ENCODE measurements around the gene APOBEC2.
A peak's percentile ranks its signal among the peaks of the same experiment; 100 is the strongest.

The APOBEC2 gene

DNA sequence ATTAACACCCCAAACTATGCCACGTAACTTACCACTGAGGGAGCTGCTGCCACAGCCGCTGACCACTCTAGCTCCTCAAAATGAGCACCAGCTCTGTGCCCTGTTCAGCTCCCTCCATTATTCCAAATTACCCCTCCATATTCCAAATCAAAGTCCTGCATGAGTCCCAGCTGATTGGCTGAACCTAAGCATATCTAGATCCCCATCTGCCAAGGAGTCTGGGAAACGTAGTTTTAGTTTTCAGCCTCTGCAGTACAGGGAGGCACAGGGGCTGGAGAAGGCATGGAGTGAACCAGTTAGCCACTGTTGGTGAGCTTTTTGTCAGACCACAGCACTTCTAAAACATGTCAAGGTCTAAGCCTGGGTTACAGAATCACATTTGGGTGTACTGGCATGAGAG, 29.9 kb upstream of the APOBEC2 start:
- peaks cover 5% of the 10 kb centered on the region for H3K4me1 ChIP-seq (ENCODE audit: control insufficient read depth, insufficient read depth, low read length)
- H3K9ac ChIP-seq (ENCODE audit: low read depth, low read length) = no peak overlapping the region
- no peaks in the 10 kb centered on the region for H3K27me3 ChIP-seq (ENCODE audit: control insufficient read depth, insufficient read depth, low read length)
- H3K36me3 ChIP-seq (ENCODE audit: control insufficient read depth, insufficient read depth, low read length) = no peaks in the 10 kb centered on the region
- no peak overlapping the region for H3K4me3 ChIP-seq (ENCODE audit: low read depth, low read length)
- no peaks in the 10 kb centered on the region for H3K9me3 ChIP-seq (ENCODE audit: control insufficient read depth, insufficient read depth, low read length)

GRCh38 chr6:41025966-41026530, 27.0 kb upstream of the APOBEC2 start:
- Histone ChIP-seq H3K4me3 (ENCODE audit: low read depth, low read length) (no peak overlapping the region), H3K36me3 (ENCODE audit: control insufficient read depth, insufficient read depth, low read length) (no peaks in the 10 kb centered on the region), H3K27me3 (ENCODE audit: control insufficient read depth, insufficient read depth, low read length) (no peaks in the 10 kb centered on the region), H3K9ac (ENCODE audit: low read depth, low read length) (no peak overlapping the region), H3K4me1 (ENCODE audit: control insufficient read depth, insufficient read depth, low read length) (peaks cover 11% of the 10 kb centered on the region), H3K9me3 (ENCODE audit: control insufficient read depth, insufficient read depth, low read length) (no peaks in the 10 kb centered on the region)

DNA sequence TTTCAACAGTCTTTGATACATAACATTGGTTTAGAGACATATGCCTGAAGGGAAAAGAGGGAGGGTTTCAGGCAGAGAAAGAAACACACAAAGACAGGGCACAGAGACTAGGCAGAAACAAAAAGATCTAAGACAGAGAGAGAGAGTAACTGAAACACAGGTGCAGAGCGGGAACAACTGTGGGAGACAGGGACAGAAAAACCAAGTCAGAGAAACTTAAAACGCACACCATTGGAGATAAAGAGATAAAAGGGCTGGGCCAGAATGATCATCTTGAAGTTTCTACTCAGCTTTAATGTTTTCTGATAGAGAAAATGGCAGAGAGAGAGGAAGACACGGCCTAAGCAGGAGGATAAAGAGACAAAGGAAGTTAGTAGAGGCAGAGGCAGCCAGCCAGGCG, 25.8 kb upstream of the APOBEC2 start:
- Histone ChIP-seq H3K36me3 (ENCODE audit: control insufficient read depth, insufficient read depth, low read length) (no peaks in the 10 kb centered on the region), H3K9ac (ENCODE audit: low read depth, low read length) (peak overlapping the region; percentile 56), H3K9me3 (ENCODE audit: control insufficient read depth, insufficient read depth, low read length) (no peaks in the 10 kb centered on the region), H3K27me3 (ENCODE audit: control insufficient read depth, insufficient read depth, low read length) (no peaks in the 10 kb centered on the region), H3K4me1 (ENCODE audit: control insufficient read depth, insufficient read depth, low read length) (peaks cover 11% of the 10 kb centered on the region), H3K4me3 (ENCODE audit: low read depth, low read length) (peak overlapping the region; percentile 60)

DNA sequence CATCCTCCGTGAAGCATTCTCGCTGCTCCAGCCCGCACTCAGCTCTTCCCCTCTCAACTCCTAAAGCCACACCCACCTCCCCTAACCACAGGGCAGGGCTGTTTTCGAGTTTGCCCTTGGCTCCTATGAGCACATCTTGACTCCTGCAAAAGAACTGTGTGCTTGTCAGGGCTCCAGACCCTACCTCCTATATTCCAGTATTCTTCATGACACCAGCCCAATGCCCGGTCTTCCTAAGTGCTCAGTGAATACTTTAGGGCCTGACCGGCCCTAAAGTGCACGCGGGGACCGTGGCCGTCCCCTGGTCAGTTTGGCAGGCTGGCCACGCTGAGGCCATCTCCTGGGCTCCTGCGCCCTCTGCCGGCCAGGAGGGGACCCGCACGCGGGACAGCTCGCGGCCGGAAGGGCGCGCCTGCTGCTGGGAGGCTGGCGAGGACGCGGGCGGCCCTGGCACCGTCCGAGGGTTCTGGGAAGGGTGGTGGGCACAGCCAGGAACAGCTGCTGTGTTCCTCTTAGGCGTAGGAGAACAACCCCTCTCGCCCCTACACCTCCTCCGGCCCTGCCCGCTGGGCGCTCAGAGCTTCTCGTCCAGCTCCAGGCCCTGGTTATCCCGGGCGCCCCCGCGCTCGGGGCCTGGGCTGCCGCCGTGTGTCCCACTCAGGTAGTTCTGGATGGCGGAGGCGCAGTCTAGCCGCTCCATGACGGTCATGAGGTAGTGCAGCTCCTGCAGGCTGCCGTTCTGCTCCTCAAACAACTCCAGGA, 25.0 kb upstream of the APOBEC2 start:
- Histone ChIP-seq H3K36me3 (ENCODE audit: control insufficient read depth, insufficient read depth, low read length) (no peaks in the 10 kb centered on the region), H3K27me3 (ENCODE audit: control insufficient read depth, insufficient read depth, low read length) (no peaks in the 10 kb centered on the region), H3K9me3 (ENCODE audit: control insufficient read depth, insufficient read depth, low read length) (no peaks in the 10 kb centered on the region), H3K4me3 (ENCODE audit: low read depth, low read length) (peak overlapping the region; percentile 60), H3K4me1 (ENCODE audit: control insufficient read depth, insufficient read depth, low read length) (peaks cover 11% of the 10 kb centered on the region), H3K9ac (ENCODE audit: low read depth, low read length) (peak overlapping the region; percentile 37)

DNA sequence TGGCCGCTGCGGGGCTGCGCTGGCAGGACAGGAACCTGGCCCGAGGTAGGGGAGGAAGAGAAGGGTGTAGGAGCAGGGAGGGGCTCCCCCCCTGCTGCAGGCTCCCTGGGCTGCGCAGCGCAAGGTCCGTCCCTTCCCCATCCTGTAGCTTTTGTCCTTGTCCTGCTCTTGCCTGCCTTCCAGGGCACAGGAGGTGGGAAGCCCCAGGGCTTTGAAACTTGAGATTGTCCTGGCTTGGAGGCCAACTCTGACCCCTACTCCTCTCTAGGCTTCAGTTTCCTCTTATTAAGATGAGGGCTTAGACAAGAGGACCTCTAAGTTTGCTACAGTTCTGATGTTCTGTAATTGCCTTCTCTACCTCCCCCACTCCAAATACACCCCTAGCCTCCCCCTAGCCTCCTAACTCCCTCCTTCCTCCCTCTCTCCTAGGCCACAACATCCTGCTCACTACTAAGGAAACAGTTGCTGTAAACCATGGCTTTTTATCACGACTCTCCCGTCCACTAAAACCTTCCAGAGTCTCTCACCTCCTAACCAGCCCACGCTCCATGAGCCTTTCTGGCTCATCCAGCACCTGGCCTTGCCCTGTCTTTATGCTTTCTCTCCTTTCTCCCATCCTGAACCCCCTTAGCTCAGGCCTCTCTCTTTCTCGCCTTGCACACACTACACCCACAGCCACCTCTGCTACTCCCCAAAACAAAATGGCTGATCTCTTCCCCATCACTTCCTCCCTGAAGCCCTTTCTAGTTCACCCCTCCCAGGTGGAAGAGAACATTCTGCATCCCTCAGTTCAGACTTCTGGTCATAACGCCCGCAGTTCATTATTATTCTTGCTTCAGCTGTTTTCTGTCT, 24.2 kb upstream of the APOBEC2 start:
- H3K4me3 ChIP-seq (ENCODE audit: low read depth, low read length) = peak overlapping the region; percentile 60

GRCh38 chr6:41032830-41033229, 20.2 kb upstream of the APOBEC2 start:
- Histone ChIP-seq H3K4me3 (ENCODE audit: low read depth, low read length) (no peak overlapping the region), H3K4me1 (ENCODE audit: control insufficient read depth, insufficient read depth, low read length) (peaks cover 6% of the 10 kb centered on the region), H3K9ac (ENCODE audit: low read depth, low read length) (no peak overlapping the region), H3K27me3 (ENCODE audit: control insufficient read depth, insufficient read depth, low read length) (no peaks in the 10 kb centered on the region), H3K9me3 (ENCODE audit: control insufficient read depth, insufficient read depth, low read length) (no peaks in the 10 kb centered on the region), H3K36me3 (ENCODE audit: control insufficient read depth, insufficient read depth, low read length) (no peaks in the 10 kb centered on the region)

More for the DNA sequence above, 24.2 kb upstream of the APOBEC2 start:
- Histone ChIP-seq H3K9ac (ENCODE audit: low read depth, low read length) (peak overlapping the region; percentile 37), H3K4me1 (ENCODE audit: control insufficient read depth, insufficient read depth, low read length) (peaks cover 11% of the 10 kb centered on the region), H3K27me3 (ENCODE audit: control insufficient read depth, insufficient read depth, low read length) (no peaks in the 10 kb centered on the region), H3K9me3 (ENCODE audit: control insufficient read depth, insufficient read depth, low read length) (no peaks in the 10 kb centered on the region), H3K36me3 (ENCODE audit: control insufficient read depth, insufficient read depth, low read length) (no peaks in the 10 kb centered on the region)

DNA sequence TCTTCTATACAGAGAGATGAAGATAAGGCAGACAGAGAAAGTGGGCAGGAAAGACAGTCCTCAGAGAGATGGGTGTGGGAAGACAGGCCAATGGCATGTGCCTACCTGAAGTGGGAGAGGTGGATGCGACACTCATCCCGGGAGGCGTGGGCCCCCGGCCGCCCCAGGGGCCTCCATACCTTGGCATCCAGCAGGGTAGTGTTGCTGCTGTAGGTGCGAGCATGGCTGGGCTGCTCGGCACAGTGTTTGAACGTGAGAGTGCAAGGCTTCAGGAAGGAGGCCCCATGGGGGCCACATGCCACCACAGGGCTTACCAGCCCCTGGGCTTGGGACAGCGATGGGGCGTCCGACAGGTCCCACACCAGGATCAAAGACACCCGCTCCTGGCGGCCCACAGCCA, 19.2 kb upstream of the APOBEC2 start:
- H3K27me3 ChIP-seq (ENCODE audit: control insufficient read depth, insufficient read depth, low read length) = no peaks in the 10 kb centered on the region

GRCh38 chr6:41036186-41036585, 16.8 kb upstream of the APOBEC2 start:
- Histone ChIP-seq H3K36me3 (ENCODE audit: control insufficient read depth, insufficient read depth, low read length) (no peaks in the 10 kb centered on the region), H3K27me3 (ENCODE audit: control insufficient read depth, insufficient read depth, low read length) (no peaks in the 10 kb centered on the region)

More for the DNA sequence above, 19.2 kb upstream of the APOBEC2 start:
- Histone ChIP-seq H3K4me3 (ENCODE audit: low read depth, low read length) (no peak overlapping the region), H3K4me1 (ENCODE audit: control insufficient read depth, insufficient read depth, low read length) (peaks cover 3% of the 10 kb centered on the region), H3K9ac (ENCODE audit: low read depth, low read length) (no peak overlapping the region), H3K36me3 (ENCODE audit: control insufficient read depth, insufficient read depth, low read length) (no peaks in the 10 kb centered on the region), H3K9me3 (ENCODE audit: control insufficient read depth, insufficient read depth, low read length) (no peaks in the 10 kb centered on the region)

DNA sequence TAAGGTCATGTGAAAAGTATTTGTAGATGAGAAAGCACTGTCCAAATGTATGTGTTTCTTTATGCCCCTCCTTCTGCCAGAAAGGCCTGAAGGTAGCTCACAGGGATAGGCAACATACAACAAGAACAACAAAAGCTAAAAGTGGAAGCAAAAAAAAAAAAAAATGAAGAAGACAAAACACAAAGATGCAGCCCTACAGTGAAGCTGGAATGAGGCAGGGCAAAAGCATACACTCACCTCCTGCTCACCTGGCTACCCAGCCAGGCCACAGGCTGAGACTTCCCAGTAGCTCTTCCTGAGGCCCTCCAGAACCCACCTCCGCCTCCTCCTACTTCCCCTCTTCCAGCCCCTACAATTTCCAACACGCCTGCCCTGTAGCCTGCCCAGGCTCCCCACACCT, 16.4 kb upstream of the APOBEC2 start:
- H3K36me3 ChIP-seq (ENCODE audit: control insufficient read depth, insufficient read depth, low read length) = no peaks in the 10 kb centered on the region
- no peak overlapping the region for H3K9ac ChIP-seq (ENCODE audit: low read depth, low read length)
- H3K27me3 ChIP-seq (ENCODE audit: control insufficient read depth, insufficient read depth, low read length) = no peaks in the 10 kb centered on the region
- no peak overlapping the region for H3K4me3 ChIP-seq (ENCODE audit: low read depth, low read length)
- no peaks in the 10 kb centered on the region for H3K4me1 ChIP-seq (ENCODE audit: control insufficient read depth, insufficient read depth, low read length)
- H3K9me3 ChIP-seq (ENCODE audit: control insufficient read depth, insufficient read depth, low read length) = no peaks in the 10 kb centered on the region

More at GRCh38 chr6:41036186-41036585, 16.8 kb upstream of the APOBEC2 start:
- Histone ChIP-seq H3K9me3 (ENCODE audit: control insufficient read depth, insufficient read depth, low read length) (no peaks in the 10 kb centered on the region), H3K4me1 (ENCODE audit: control insufficient read depth, insufficient read depth, low read length) (no peaks in the 10 kb centered on the region), H3K9ac (ENCODE audit: low read depth, low read length) (no peak overlapping the region), H3K4me3 (ENCODE audit: low read depth, low read length) (no peak overlapping the region)

- H3K9me3 ChIP-seq (ENCODE audit: control insufficient read depth, insufficient read depth, low read length) = no peaks in the 10 kb centered on the region
- no peaks in the 10 kb centered on the region for H3K27me3 ChIP-seq (ENCODE audit: control insufficient read depth, insufficient read depth, low read length)
- no peak overlapping the region for H3K4me3 ChIP-seq (ENCODE audit: low read depth, low read length)
- no peaks in the 10 kb centered on the region for H3K36me3 ChIP-seq (ENCODE audit: control insufficient read depth, insufficient read depth, low read length)
- H3K9ac ChIP-seq (ENCODE audit: low read depth, low read length) = no peak overlapping the region
- H3K4me1 ChIP-seq (ENCODE audit: control insufficient read depth, insufficient read depth, low read length) = no peaks in the 10 kb centered on the region
Measured at GRCh38 chr6:41037107-41037900, 15.7 kb upstream of the APOBEC2 start.

DNA sequence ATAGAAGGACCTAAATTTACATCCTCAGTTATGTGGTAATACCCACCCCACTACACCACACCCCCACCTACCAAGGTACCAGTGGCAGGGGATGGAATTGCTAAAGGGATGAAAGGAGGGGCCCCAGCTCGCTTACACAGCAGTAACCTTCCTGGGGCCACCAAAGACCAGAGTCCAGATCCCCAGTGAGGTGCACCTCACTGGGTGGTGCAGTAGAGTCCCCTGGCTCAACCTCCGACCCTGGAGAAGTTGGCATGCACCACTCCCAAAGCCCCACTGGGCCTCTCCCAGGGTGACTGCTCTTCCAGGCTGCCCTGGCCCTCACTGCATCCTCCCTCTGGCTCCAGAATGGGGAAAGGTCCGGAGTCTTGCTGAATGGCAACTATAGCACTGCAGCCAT, 14.8 kb upstream of the APOBEC2 start:
- Histone ChIP-seq H3K36me3 (ENCODE audit: control insufficient read depth, insufficient read depth, low read length) (no peaks in the 10 kb centered on the region), H3K9ac (ENCODE audit: low read depth, low read length) (no peak overlapping the region), H3K27me3 (ENCODE audit: control insufficient read depth, insufficient read depth, low read length) (no peaks in the 10 kb centered on the region), H3K9me3 (ENCODE audit: control insufficient read depth, insufficient read depth, low read length) (no peaks in the 10 kb centered on the region), H3K4me1 (ENCODE audit: control insufficient read depth, insufficient read depth, low read length) (no peaks in the 10 kb centered on the region), H3K4me3 (ENCODE audit: low read depth, low read length) (no peak overlapping the region)

All from iPS-15b (cell line).